Measurements from ENCODE around the gene CHST13. TPM values are rescaled to one million over a fixed set of nuclear protein-coding genes. Genes with fewer than 3 reads are reported as not detected.

The CHST13 gene
- polyA plus RNA-seq, 4 donors: 0.34 to 5.6 (median 2.8) TPM

- no peak for DNase-seq (ENCODE audit: low read depth in 4 of 4, low spot score in 3 of 4)
Observed at GRCh38 chr3:126551839-126552687, 28.1 kb downstream of the CHST13 start.

- no peak for DNase-seq (ENCODE audit: low read depth in 4 of 4, low spot score in 3 of 4)
Observed at GRCh38 chr3:126552688-126553283, 28.8 kb downstream of the CHST13 start.

GRCh38 chr3:126553284-126554084, 29.5 kb downstream of the CHST13 start:
- no peak for DNase-seq (ENCODE audit: low read depth in 4 of 4, low spot score in 3 of 4)

- no peak for DNase-seq (ENCODE audit: low read depth in 4 of 4, low spot score in 3 of 4)
Observed at GRCh38 chr3:126554560-126555525, 30.9 kb downstream of the CHST13 start.

GRCh38 chr3:126555795-126556636, 32.1 kb downstream of the CHST13 start:
- no peak for DNase-seq (ENCODE audit: low read depth in 4 of 4, low spot score in 3 of 4)

DNA sequence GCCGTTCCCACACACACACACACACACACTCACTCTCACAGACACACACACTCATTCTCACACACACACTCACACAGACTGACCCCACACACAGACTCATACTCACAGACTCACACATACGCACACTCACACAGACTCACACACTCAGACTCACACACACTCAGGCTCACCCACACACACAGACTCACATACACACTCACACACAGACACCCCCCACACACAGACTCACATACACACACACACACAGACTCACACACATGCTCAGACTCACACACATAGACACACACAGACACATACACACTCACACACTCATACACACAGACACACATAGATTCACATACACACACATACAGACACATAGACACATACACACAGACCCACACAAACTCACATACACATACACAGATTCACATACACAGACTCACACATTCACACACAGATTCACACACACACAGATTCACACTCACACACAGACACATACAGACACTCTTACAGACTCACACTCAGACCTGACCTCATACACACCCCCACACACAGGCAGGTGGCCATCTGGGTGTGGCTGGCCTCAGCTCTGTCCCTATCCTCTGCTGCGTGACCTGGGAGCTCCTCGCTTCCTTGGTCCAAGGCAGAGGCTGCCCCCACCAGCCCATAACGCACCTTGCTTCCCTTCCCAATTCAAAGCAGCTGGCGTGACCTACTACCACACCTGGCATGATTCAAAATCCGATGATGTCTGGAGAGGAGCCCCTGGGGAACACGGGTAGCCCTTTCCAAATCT, 32.9 kb downstream of the CHST13 start:
- no peak for DNase-seq (ENCODE audit: low read depth in 4 of 4, low spot score in 3 of 4)

GRCh38 chr3:126557415-126557745, 33.4 kb downstream of the CHST13 start:
- no peak for DNase-seq (ENCODE audit: low read depth in 4 of 4, low spot score in 3 of 4)

GRCh38 chr3:126557761-126558160, 33.8 kb downstream of the CHST13 start:
- no peak for DNase-seq (ENCODE audit: low read depth in 4 of 4, low spot score in 3 of 4)

DNA sequence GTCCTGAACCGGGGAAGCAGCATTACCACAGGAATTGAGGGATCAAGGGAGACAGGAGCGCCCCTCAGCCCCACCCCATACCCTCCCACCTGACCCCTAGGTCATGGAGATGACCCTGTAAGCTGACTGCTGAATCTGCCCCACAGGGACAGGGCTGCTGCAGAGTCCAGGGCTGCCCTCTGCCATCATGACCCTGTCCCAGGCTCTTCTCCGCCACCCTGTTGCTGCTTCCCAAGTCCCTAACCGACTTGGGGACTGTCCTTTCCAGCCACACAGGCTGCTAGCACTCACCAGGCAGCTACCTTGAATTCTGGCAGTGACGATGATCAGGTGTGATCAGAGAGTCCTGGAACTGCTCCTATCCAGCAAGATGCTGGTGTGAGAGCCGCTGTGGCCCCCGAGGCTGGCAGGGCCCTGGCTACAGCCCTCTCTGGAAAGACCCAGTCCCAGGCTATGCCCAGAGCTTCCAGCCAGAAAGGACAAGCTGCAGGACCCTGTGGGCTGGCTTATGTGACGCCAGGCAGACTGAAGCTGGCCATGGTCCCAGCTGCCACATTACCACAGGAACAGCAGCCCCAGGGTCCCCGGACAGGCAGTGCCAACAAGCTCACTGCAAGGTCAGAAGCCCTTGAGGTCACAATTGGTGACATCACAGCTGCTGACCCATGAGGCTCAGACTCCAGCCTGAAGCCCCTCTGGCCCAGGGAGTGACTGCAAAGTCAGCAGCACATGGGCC, 34.5 kb downstream of the CHST13 start, which contains the start of gene C3orf22:
Gene C3orf22 (minus strand): TSS at position 597 of the 736 bp plus-strand sequence. CDS start 5,542 bp downstream, outside the sequence.
- no peak for DNase-seq (ENCODE audit: low read depth in 4 of 4, low spot score in 3 of 4)

DNA sequence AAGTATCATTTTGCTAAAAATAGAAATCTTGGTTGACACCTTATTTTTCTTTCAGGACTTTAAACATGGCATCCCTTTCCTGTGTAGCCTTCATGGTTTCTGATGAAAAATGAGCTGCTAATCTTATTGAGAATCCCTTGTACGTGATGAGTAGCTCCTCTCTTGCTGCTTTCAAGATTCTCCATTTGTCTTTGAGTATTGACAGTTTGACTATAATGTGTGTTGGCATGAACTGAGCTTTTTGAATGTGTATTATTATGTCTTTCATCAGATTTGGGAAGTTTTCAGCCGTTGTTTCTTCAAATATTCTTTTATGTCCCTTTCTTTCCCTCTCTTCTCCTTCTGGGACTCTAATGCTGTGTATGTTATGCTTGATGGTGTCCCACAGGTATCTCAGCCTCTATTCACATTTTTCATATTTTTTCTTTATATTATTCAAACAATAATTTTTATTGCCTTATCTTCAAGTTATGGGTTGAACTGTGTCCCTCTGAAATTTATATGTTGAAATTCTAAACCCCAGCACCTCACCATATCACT, 38.9 kb downstream of the CHST13 start:
- DNase-seq (ENCODE audit: low read depth in 4 of 4, low spot score in 3 of 4): no peak

GRCh38 chr3:126567696-126568438, 43.9 kb downstream of the CHST13 start:
- no peak for DNase-seq (ENCODE audit: low read depth in 4 of 4, low spot score in 3 of 4)

DNA sequence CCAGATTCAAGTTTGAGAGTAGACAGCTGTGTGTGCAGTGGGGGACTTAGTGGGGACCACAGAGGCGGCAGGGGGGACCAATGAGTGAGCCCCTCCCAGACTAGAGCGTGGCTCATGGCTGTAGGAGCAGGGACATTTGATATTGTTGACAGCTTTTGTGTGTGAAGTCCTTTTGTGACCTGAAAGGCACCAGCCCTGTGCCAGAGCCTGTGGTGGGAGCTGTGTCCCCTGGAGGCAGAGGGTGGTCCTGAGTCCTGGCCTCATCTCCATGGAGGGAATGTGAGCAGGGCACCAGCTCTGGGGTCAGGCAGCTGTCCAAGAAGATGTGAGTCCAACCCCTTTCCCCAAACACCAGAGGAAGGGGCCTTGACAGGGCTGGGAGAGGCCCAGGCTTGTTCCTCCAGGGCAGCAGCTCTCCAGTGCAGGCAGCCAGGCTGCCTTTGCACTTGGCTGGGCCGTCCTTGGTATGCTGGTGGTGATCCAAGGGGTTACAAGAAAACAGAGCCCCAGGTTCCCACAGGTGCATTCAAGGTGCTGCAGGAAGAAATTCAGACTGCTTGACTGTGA, 44.9 kb downstream of the CHST13 start:
- no peak for DNase-seq (ENCODE audit: low read depth in 4 of 4, low spot score in 3 of 4)

DNA sequence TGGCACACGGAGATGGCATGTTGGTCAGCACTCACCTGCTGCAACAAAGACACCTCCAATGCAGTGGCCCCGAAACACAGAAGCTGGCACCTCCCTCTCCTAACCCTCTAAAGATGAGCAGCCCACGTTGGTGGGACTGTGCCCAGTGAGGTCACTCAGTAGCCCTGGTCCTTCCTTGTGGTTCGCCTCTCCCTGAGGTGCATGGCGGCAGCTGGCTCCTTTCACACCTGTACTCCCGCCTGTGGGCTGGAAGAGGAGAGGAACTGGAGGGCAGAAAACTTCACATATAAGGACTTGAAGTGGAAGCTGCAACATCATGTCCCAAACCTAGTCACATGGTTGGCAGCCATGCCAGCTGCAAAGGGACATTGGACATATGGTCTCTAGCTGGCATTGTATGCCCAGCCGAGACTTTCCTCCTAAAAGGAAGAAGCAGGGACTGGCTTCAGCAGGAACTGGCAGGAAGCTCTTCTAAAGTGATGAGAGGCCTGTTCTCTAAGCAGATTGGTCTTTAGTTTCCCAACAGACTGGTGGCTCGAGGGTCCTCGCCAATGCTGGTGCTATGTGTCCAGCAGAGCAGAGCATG, 45.5 kb downstream of the CHST13 start:
- DNase-seq (ENCODE audit: low read depth in 4 of 4, low spot score in 3 of 4): no peak

DNA sequence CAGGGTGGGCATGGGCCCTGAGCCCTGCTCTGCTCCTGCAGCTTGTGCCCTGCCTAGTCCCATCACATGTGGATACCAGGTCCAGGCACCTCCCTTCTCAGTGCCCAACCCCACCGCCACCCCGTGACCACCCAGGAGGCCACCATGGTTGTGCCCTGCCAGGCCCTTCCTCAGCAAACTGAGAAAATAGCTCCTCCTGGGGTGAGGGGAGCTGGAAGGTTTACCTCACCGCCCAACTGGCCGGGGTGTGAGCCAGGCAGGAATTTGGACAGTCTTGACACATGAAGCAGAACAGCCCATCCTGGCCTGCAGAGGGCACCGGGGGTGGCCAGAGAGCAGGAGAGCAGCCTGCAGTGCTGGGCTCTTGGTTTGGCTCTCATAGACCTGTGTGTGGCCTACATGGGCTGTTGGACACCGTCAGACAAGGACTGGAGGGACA, 46.2 kb downstream of the CHST13 start:
- DNase-seq (ENCODE audit: low read depth in 4 of 4, low spot score in 3 of 4): no peak

DNA sequence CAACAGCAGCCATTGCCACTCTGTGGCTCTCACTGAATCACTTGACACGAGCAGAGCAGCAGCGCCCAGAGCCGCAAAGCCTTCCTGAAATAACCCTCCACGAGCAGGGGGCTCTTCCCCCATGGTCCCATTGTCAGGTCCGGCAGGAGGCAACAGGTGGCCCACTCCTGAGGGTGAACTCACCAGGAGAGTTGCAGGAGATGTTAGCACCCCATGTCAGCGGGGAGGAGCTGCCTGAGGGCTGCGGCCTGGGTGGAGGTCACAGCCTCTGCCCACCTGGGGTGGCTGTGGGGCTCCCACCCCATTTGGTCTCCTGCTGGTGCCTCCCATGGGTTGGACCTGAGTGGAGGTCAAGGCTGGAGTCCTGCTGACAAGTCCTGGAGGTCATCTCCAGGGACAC, 47.1 kb downstream of the CHST13 start:
- no peak for DNase-seq (ENCODE audit: low read depth in 4 of 4, low spot score in 3 of 4)

- DNase-seq (ENCODE audit: low read depth in 4 of 4, low spot score in 3 of 4): no peak
Observed at GRCh38 chr3:126573492-126574117, 49.6 kb downstream of the CHST13 start.
